HepG2 (cell line): ENCODE data around the gene CHRNB2. TPM values are rescaled to one million over a fixed set of nuclear protein-coding genes. Genes with fewer than 3 reads are reported as not detected.

ENCODE experiments used
- CBFB ChIP-seq: sonication (generic); formaldehyde crosslinking; IDR thresholded peaks from 2 replicates; pipeline ENCODE4 v1.4.0; 2020; ENCODE audit warnings: missing genetic modification reagents
- HDAC1 ChIP-seq: sonication (generic); formaldehyde crosslinking; IDR thresholded peaks from 2 replicates; pipeline ENCODE4 v1.5.1; 2020; ENCODE audit warnings: mild to moderate bottlenecking, missing genetic modification reagents
- HDAC2 ChIP-seq: sonication (generic); formaldehyde crosslinking; IDR thresholded peaks from 2 replicates; pipeline ENCODE4 v1.4.0; 2020; ENCODE audit warnings: missing genetic modification reagents
- MEIS1 ChIP-seq: sonication (generic); formaldehyde crosslinking; IDR thresholded peaks from 2 replicates; pipeline ENCODE4 v1.9.0; 2021; ENCODE audit warnings: mild to moderate bottlenecking, missing genetic modification reagents, moderate library complexity, borderline replicate concordance
- NFKBIZ ChIP-seq: IDR thresholded peaks from 2 replicates; pipeline ENCODE4 v1.6.1; 2018; ENCODE audit warnings: missing genetic modification reagents, missing compliant biosample characterization
- PAX8 ChIP-seq: sonication (generic); formaldehyde crosslinking; IDR thresholded peaks from 2 replicates; pipeline ENCODE4 v1.8.0; 2022; ENCODE audit warnings: mild to moderate bottlenecking, missing genetic modification reagents, borderline replicate concordance
- RXRB ChIP-seq: IDR thresholded peaks from 2 replicates; pipeline ENCODE4 v1.6.1; 2016; ENCODE audit warnings: borderline replicate concordance, missing genetic modification reagents, missing compliant biosample characterization
- TEAD3 ChIP-seq: optimal IDR thresholded peaks from 2 replicates; pipeline ENCODE3; 2016; ENCODE audit warnings: borderline replicate concordance
- YEATS4 ChIP-seq: sonication (generic); formaldehyde crosslinking; IDR thresholded peaks from 2 replicates; pipeline ENCODE4 v1.4.0; 2020; ENCODE audit warnings: missing genetic modification reagents, borderline replicate concordance
- ZFP62 ChIP-seq: sonication (generic); formaldehyde crosslinking; IDR thresholded peaks from 2 replicates; pipeline ENCODE4 v1.4.0; 2020; ENCODE audit warnings: missing genetic modification reagents
- ZNF207 ChIP-seq: fragments of 450-650 bp; IDR thresholded peaks from 2 replicates; pipeline ENCODE4 v1.6.1; 2016; ENCODE audit warnings: antibody characterized with exemption, borderline replicate concordance
- ZNF251 ChIP-seq: sonication (generic); formaldehyde crosslinking; IDR thresholded peaks from 2 replicates; pipeline ENCODE4 v1.9.0; 2021; ENCODE audit warnings: mild to moderate bottlenecking, missing genetic modification reagents
- ZNF276 ChIP-seq: sonication (generic); formaldehyde crosslinking; IDR thresholded peaks from 2 replicates; pipeline ENCODE4 v1.4.0; 2020; ENCODE audit warnings: mild to moderate bottlenecking, low read depth, missing genetic modification reagents
- ZNF282 ChIP-seq: fragments of 450-650 bp; IDR thresholded peaks from 2 replicates; pipeline ENCODE4 v1.6.1; 2018; ENCODE audit not compliant: partially characterized antibody
- ZNF577 ChIP-seq: sonication (generic); formaldehyde crosslinking; IDR thresholded peaks from 2 replicates; pipeline ENCODE4 v1.4.0; 2020; ENCODE audit warnings: mild to moderate bottlenecking, low read depth, missing genetic modification reagents, borderline replicate concordance
- ZNF672 ChIP-seq: sonication (generic); formaldehyde crosslinking; IDR thresholded peaks from 2 replicates; pipeline ENCODE4 v1.8.1; 2022; ENCODE audit warnings: missing genetic modification reagents
- ZNF761 ChIP-seq: sonication (generic); formaldehyde crosslinking; conservative IDR thresholded peaks from 2 replicates; pipeline ENCODE4 v1.4.0; 2020; ENCODE audit warnings: mild to moderate bottlenecking, missing genetic modification reagents
- polyA plus RNA-seq, 8 experiments: library from polyadenylated mRNA; depleted of rRNA in 3 of 8; stranded (reverse) in 7 of 8; unstranded in 1 of 8; fragments of >200 nt; fragmentation: Illumina TruSeq in 4 of 8; extraction: Trizol in 4 of 8; gene quantifications; 2 replicates each; pipeline versions ENCODE4 v1.2.1 to v1.2.3, GENCODE V29; 2011 to 2016; ENCODE audit warnings: low read depth in 4 of 8, missing spikeins in 1 of 8, mixed read lengths in 1 of 8; ENCODE audit not compliant: insufficient read depth in 1 of 8
- total RNA-seq, 5 experiments: library from RNA; depleted of rRNA; stranded (reverse); fragments of >200 nt; fragmentation: Illumina TruSeq; extraction: Trizol; gene quantifications; 2 replicates each; pipeline ENCODE4 v1.2.3, GENCODE V29; 2016; ENCODE audit warnings: low read depth in 1 of 5
- TF ChIP-seq, protein P1 (sequence below): sonication (generic); formaldehyde crosslinking; IDR thresholded peaks from 2 replicates; pipeline ENCODE4 v1.5.1; 2020; ENCODE audit warnings: missing genetic modification reagents, mild to moderate bottlenecking, borderline replicate concordance
- TF ChIP-seq, protein P2 (sequence below): sonication (generic); formaldehyde crosslinking; IDR thresholded peaks from 2 replicates; pipeline ENCODE4 v1.4.0; 2020; ENCODE audit warnings: missing genetic modification reagents
- TF ChIP-seq, protein P3 (sequence below): sonication (generic); formaldehyde crosslinking; IDR thresholded peaks from 2 replicates; pipeline ENCODE4 v1.4.0; 2020; ENCODE audit warnings: missing genetic modification reagents, borderline replicate concordance

Gene CHRNB2
- total and polyA plus RNA-seq, 2 of the 13 experiments (the other 11 are each of a cell fraction or from before 2014, with no cell fraction given), result 0.03 to 0.07 TPM

DNA sequence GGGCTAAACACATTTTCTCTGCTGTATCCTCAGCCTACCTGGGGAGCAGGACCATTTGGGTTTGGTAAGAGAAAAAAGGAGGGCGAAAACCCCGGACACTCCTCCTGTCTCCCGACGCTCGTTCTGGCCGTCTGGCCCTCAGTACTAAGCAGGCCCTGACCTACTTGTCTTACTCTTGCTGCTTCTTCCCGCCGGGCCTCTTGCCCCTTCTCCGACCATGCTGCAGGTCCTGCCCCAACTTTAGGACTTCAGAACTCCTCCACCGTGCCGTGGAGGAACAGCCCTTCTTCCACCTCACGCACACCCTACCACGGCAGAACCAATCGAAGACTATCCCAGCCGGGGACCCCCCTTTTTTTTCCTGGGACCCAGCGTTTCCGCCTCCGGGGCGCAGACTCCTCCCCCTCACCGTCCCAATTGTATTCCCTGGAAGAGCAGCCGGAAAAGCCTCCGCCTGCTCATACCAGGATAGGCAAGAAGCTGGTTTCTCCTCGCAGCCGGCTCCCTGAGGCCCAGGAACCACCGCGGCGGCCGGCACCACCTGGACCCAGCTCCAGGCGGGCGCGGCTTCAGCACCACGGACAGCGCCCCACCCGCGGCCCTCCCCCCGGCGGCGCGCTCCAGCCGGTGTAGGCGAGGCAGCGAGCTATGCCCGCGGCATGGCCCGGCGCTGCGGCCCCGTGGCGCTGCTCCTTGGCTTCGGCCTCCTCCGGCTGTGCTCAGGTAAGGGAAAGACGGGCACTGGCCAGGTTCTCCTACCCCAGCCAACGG, at the start of gene CHRNB2 (continued):
- no peak for TF ChIP-seq ZNF282
- peak; percentile 59; the same call in 1 of the 2 replicates for TF ChIP-seq CBFB (CRISPR knock-in tag)
- peak; percentile 88; the same call in 1 of the 2 replicates for TF ChIP-seq ZNF761 (CRISPR knock-in tag)
- TF ChIP-seq, protein P1, sequence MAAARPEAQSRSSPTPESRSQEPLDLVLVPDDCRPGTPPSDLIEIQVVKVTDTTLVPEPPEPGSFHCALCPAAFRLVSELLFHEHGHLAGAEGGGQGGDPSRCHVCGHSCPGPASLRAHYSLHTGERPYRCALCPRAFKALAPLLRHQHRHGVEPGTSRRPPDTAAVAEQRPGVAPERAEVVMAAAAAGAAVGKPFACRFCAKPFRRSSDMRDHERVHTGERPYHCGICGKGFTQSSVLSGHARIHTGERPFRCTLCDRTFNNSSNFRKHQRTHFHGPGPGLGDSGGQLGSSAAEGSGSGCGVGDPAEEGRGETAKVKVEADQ (CRISPR knock-in tag), result peak; percentile 96; the same call in 1 of the 2 replicates
- TF ChIP-seq ZFP62 (CRISPR knock-in tag), result no peak
- no peak for TF ChIP-seq MEIS1
- TF ChIP-seq, protein P2, sequence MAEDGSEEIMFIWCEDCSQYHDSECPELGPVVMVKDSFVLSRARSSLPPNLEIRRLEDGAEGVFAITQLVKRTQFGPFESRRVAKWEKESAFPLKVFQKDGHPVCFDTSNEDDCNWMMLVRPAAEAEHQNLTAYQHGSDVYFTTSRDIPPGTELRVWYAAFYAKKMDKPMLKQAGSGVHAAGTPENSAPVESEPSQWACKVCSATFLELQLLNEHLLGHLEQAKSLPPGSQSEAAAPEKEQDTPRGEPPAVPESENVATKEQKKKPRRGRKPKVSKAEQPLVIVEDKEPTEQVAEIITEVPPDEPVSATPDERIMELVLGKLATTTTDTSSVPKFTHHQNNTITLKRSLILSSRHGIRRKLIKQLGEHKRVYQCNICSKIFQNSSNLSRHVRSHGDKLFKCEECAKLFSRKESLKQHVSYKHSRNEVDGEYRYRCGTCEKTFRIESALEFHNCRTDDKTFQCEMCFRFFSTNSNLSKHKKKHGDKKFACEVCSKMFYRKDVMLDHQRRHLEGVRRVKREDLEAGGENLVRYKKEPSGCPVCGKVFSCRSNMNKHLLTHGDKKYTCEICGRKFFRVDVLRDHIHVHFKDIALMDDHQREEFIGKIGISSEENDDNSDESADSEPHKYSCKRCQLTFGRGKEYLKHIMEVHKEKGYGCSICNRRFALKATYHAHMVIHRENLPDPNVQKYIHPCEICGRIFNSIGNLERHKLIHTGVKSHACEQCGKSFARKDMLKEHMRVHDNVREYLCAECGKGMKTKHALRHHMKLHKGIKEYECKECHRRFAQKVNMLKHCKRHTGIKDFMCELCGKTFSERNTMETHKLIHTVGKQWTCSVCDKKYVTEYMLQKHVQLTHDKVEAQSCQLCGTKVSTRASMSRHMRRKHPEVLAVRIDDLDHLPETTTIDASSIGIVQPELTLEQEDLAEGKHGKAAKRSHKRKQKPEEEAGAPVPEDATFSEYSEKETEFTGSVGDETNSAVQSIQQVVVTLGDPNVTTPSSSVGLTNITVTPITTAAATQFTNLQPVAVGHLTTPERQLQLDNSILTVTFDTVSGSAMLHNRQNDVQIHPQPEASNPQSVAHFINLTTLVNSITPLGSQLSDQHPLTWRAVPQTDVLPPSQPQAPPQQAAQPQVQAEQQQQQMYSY (CRISPR knock-in tag), result peak; percentile 76
- peak; percentile 85 for TF ChIP-seq HDAC1 (CRISPR knock-in tag)
- peak; percentile 62; the same call in 1 of the 2 replicates for TF ChIP-seq PAX8 (CRISPR knock-in tag)
- peak; percentile 90; the same call in 1 of the 2 replicates for TF ChIP-seq ZNF276
- no peak for TF ChIP-seq ZNF207
- TF ChIP-seq HDAC2 (CRISPR knock-in tag), result peak; percentile 55; the same call in 1 of the 2 replicates
- TF ChIP-seq TEAD3 (CRISPR knock-in tag), result peak; percentile 62
- TF ChIP-seq ZNF577 (CRISPR knock-in tag), result no peak
- peak; percentile 71 for TF ChIP-seq RXRB (CRISPR knock-in tag)
- no peak for TF ChIP-seq ZNF251 (CRISPR knock-in tag)
- TF ChIP-seq, protein P3, sequence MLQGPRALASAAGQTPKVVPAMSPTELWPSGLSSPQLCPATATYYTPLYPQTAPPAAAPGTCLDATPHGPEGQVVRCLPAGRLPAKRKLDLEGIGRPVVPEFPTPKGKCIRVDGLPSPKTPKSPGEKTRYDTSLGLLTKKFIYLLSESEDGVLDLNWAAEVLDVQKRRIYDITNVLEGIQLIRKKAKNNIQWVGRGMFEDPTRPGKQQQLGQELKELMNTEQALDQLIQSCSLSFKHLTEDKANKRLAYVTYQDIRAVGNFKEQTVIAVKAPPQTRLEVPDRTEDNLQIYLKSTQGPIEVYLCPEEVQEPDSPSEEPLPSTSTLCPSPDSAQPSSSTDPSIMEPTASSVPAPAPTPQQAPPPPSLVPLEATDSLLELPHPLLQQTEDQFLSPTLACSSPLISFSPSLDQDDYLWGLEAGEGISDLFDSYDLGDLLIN, result peak; percentile 68; the same call in 1 of the 2 replicates
- TF ChIP-seq YEATS4 (CRISPR knock-in tag), result peak; percentile 70; the same call in 1 of the 2 replicates
- 0 out of 2 replicates have a peak, but pooled peaks have one; percentile 41 for TF ChIP-seq ZNF672 (CRISPR knock-in tag)
- TF ChIP-seq NFKBIZ (CRISPR knock-in tag), result peak; percentile 90
